GM19023 (cell line): ENCODE measurements around the gene SLC35F1.
A peak's percentile ranks its signal among the peaks of the same experiment; 100 is the strongest.

Experiments used
- ATAC-seq: cut with Tn5 transposase; IDR thresholded peaks from one replicate; pipeline ENCODE4 v1.9.1; 2021; ENCODE audit warnings: mild to moderate bottlenecking, moderate library complexity; ENCODE audit not compliant: unreplicated experiment

Gene SLC35F1

DNA sequence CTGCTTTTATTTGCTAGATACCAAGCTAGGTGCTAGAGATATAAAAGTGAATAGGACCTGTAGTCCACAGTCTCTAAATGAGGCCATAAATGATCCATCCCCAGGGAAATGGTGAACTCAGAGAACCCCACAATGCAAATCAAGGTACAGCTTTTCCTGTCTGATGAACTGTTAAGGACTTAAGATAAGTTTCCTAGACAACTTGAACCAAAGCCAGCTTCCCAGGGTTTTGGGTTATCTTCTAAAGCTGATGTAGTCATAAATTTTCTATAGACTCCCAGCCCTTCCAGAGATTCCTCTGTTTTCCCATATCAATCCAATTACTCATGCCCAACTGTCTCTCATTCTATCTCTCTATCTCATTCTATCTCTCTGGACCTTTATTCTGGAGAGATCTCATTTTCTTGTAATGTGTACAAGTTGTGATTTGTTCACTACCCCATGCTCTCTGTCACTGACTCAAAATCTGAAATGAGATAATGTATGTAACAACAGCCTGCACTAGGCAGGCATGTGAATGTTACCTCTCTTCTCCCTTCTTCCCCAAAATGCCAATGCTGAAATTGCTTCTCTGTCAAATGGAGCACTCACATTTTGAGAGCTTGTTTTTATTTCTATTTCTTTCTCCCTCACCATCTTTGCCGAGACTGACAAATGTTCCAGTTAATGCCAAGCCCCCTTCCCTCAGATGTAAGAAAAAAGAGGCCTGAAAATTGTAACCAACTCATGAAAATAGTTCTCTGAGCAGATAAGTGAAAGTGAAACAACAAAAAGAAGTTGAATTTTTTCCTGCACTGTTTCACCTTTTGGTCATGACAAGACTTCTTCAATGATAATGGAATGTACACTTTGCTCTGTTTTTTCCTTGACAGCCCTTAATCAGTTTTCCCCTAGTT, 279.9 kb downstream of the SLC35F1 start:
- ATAC-seq: peak; percentile 51

DNA sequence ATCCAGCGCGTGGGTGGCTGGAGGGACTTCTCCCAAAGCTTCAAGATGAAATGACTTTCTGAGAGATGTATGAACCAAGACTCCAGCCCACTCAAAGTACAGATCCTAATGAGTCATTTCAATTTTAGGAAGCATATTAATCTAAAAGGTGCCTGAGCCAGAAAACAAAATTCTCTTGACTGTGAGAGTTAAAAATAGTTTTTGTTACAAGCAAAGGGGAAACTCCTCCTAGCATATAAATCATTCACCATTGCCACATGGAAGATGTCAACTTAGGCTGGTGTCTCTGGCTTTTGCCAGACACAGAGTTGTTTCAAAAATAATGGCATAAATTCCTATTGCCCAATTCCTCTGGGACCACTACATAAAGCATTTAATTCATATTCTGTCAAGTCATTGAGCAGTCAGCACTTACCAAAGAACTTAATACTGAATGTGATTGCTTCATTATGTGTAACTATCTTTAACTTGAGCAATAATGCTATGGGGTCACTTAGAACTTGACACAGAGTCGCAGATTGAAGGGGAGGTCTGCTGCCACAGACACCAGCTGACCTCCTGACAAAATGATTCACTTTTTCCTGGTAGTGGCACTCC, 280.6 kb downstream of the SLC35F1 start:
- ATAC-seq: peak; percentile 37

DNA sequence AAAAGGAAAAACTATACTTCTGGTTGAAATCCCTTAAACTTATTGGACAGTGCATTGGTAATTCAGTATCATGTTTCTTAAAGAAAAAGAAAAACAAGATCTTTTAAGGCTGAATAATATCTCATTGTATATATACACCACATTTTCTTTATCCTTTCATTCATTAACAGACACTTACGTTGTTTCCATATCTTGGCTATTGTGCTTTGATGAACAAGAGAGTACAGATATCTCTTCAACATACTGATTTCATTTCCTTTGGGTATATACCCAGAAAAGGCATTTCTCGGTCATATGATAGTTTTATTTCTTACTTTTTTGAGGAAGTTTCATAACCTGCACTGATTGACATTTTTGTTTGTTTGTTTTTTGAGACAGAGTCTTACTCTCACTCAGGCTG, 281.5 kb downstream of the SLC35F1 start:
- no peak for ATAC-seq

DNA sequence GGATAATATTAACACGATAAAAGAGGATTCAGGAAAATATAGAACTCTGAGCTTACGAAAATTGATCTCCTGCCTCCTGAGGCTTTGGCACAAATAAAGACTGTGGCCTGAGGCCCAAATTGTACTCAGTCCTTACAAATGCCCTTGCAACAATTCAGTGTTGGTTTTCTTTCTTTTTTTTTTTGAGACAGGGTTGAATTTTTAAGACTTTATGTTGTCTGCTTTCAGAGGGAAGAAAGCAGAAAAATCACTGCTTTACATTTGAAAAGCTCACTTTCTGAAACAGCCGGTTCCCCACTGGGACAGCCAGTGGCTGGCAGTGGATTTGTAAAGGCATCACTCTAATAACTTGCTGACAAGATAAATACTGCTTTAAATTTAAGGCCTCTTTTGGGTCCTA, 290.5 kb downstream of the SLC35F1 start:
- ATAC-seq: no peak

DNA sequence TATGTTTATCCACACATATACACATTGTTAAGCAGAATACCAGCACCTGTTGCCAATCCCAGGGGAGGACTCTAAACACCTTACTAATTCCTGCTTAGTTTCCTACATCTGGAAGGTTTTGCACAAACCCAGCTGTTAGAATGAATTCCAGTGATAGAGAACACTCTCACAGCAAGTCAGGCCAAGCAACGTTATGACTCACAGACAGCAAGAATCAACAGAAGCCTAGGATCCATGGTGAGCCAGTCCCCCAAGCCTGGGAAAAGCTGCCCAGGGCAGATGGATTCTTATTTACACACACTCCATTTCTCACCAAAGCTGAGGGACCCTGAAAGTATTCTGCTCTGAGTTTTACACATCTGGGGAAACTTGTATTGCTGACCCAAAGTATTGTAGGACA, 291.7 kb downstream of the SLC35F1 start:
- no peak for ATAC-seq

DNA sequence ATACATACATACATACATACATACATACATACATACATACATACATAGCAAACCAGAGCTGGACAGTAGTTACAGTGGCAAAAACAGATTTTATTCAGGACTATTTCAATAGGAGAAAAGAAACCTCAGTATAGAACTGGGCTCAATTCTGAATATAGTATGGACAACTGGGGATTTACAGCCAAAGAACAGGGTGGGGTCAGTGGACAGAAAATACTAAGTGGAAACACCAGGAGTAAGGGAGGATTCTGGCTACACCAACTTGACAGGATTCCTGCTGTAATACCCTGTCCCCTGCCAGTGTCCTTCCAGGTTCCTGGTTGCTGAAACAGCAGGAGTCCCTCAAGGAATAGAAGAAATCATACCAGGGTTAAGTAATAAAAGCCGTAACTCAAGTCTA, 293.1 kb downstream of the SLC35F1 start:
- no peak for ATAC-seq

DNA sequence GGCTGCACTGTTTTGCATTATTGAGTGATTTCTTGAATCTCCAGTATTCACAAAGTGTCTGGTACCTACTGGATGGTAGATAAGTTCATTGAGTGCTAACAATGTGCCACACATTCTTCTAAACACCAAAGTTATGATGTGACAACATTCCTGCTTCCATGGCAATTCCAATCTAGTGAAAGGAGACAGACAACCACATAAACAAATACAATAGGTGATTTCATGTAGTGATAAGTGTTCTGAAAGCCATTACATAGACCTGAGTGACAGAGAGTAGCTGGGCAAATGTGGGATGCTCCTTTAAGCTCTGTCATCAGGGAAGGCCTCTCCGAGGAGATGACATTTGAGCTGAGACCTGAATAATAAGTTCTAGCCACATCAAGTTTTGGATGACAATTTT, 295.5 kb downstream of the SLC35F1 start:
- ATAC-seq: no peak

DNA sequence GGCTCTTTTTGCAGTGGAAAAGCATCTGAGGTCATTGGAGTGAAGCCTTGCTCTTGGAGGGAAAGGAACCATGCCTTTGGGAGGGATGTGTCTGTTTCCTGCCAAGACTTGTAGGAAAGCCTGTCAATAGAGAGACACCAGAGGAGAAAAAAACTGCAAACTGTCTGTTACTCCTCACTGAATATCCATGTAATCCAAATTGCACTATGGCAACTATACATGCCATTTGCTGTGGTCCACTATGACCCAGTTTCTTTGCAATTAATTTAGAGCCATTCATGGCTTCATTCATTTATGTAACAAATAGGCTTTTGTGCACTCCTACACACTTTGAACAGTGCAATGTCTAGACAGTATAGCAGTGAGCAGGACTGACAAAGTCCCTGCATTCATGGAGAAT, 296.5 kb downstream of the SLC35F1 start:
- ATAC-seq: no peak

DNA sequence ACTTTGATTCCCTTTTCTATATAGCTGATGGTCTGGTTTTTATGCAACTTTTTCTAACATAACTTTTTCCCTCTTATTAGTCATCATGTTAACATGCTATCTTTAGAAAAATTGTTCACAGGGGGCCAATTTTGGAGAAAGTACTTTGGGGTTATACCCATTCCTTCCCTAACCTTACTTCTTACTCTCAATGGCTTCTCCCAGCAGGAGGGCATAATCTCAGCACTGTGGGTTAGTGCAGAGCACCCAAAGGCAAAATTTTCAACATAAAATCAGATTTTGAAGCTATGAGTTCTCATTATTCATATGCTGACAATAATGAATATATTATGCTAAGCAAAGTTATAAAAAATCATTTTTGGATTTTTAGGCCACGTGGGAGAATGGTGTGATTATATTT, 299.2 kb downstream of the SLC35F1 start:
- ATAC-seq: no peak

DNA sequence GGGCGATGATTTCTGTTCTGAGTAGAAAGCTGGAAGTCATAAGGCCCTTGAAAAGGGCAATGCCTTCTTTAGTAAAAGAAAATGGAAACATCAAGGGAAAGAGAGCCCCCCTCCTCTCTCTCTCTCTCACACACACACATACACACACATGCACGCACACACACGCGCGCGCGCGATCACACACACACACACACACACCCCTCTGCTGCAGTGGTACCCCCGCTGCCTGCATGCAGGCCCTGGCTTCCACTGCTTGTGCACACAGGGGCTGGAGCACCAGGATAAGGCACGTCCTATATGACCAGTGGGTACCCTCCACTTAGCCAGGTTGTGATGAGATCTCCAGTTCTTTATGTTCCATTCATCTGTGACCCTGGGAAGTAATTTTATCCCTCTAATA, 300.9 kb downstream of the SLC35F1 start:
- ATAC-seq: no peak

DNA sequence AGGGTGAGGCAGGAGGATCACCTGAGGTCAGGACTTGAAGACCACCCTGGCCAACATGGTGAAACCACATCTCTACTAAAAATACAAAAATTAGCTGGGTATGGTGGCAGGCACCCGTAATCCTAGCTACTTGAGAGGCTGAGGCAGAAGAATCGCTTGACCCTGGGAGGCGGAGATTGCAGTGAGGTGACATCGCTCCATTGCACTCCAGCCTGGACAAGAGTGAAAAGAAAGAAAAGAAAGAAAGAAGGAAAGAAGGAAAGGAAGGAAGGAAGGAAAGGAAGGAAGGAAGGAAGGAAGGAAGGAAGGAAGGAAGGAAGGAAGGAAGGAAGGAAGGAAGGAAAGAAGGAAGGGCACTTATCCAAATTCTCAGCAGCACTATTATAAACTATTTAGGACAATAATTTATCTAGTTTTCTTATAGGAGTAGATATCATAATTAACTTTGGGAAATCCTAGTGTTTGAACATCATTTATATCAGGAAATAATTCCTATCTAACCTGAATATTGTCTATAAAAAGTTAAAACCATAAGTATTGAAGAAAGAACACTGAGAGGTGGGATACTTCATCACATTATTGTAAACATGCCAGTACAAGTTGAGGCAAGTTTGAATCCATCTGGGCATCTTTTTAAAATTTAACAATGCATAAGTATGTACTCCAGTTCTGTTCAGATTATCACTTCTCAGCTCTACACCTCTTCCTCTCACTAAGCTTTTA, 305.5 kb downstream of the SLC35F1 start:
- no peak for ATAC-seq

DNA sequence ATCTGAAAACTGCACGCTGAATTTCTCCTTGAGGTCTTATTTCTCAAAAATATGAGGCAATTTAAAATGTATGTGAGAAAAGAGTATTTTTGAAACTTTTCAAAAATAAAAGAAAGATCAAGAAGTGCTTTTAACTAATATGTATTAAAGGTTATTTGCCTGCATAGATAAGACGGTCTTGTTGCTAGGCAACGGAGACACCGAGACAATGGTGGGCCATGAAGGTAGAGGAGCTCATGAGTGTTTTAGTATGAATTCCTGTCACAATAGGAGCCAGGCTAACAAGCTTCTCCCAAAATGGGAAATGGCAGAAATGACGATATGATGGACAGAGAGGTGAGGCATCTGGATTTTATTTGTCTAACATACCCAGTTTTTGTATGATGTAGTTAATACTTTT, 308.2 kb downstream of the SLC35F1 start:
- no peak for ATAC-seq

DNA sequence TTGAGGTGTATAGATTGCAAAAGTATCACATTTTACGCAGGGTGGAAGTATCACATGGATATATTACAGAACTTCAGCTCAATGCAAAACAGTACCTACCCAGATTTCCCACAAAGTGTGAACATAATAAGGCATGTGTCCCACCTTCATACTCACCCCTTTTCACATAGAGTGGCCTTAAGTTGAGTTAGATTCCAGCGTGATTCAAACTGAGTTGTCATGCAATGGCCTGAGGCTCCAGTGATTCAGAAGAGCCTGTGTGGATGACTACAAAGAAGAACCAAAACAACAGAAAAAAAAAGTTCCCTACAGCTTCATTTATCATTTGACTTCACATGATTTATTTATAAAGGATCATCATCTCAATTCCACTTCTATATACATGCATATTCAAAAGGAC, 309.7 kb downstream of the SLC35F1 start:
- ATAC-seq: no peak

DNA sequence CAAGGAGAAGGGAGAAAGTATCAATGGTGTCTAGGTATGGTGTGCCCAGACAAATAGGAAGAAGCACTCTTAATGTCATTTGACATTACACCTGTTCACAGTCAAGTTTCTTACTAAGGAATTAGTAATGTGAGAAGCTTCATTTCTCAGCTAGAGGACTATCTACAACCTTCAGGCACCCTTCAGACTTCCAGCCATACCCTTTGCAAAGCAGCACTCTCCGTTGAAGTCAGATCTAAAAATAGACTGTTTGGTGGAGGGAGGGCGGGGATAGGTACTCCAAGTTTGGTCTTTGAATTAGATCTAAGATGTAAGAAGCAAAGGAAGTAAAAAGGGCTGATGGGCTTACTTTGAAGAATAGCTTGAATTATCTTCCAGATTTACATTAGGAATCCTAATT, 311.1 kb downstream of the SLC35F1 start:
- no peak for ATAC-seq

DNA sequence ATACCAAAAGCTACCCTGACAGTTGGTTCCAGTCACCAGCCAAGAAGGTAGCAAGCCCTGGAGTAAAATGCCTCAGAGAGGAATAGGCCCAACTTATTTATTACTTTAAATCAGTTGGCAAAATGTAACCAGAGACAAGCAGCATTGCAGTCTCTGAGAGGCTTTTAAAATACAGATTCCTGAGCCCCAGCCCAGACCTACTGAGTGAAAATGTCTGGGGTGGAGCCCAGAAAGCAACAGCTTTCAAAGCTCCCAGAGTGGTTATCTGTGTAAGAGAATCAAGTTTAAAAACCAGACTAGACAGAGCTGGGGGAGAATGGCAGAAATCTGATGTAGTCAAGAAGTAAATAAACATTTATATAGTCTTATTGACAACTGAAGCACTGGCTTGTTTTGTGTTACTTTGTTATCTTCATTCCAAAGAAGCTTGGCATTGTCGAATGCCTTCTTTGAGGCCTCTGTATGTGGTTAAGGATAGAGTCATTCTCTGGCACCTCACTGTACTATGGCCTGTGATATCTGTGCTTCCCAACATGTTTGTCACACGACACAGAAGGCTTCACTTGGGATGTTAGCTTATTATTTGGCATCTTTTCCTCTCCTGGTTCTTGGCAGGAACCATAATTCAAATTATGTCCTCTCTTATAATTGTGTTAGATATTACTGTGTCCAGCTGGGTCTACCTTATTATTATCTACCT, 313.5 kb downstream of the SLC35F1 start:
- ATAC-seq: no peak

DNA sequence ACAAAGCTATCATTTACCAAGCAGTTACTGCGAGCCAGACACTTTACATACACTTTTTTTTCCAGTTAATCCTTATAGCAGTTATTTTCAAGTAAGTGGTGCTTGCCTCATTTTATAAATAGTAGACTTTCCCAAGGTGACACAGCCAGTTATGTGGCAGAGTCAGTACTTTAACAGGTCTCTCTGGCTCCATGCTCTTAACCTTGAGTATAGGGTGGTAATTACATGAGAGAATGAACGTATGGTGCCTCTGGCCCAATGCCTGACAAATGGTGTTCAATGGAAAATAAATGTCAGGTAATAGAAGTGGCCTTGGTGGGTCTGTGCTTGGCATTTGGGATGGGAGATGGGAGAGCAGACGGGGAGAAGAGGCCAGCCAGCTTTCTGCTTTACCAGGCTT, 316.3 kb downstream of the SLC35F1 start:
- ATAC-seq: no peak

DNA sequence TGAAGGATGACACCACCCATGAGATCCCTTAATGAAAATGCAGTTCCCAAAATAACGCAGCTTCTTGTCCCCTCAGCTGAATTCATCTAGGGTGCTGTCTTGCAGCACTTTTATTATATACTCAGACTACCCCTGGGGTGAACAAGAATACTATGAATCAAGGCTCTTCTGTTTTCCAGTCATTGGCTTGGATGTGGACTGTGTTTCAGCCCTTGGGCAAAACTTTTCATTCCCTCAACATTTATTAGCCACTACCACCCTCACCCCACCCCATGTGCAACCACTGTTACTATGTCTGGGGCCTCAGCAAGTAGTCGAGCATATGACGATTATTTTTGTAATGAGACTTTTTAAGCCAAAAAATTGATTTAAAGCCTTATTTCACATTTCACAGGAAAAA, 321.8 kb downstream of the SLC35F1 start:
- no peak for ATAC-seq

DNA sequence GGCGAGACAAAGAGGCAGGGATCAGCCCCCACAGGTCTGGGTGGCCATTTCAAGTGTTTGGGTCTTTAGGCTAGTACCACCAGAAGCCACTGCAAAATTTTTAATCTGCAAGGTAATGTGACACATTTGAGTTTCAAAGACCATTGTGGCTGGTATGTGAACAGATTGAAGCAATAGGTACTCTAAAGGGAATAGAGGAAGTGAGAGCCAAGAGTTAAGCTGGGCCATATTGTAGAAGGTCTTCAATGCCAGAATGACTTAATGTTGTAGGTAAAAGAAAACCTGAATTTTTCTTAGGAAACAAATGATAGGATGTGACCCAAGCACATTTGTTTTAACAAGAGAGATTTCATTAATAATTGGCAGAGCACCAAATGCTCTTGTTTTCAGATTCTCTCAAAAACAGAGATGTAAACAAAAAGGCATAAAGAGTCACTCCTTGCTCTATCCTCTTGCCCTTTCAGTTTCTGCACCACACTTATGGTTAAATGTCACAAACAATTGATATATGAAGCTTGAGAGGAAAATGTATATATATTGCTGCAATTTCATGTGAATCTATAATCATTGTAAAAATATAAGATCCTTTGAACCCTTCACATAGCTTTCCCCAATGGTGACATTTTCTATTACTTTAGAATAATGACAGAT, 333.9 kb downstream of the SLC35F1 start:
- peak; percentile 77 for ATAC-seq

DNA sequence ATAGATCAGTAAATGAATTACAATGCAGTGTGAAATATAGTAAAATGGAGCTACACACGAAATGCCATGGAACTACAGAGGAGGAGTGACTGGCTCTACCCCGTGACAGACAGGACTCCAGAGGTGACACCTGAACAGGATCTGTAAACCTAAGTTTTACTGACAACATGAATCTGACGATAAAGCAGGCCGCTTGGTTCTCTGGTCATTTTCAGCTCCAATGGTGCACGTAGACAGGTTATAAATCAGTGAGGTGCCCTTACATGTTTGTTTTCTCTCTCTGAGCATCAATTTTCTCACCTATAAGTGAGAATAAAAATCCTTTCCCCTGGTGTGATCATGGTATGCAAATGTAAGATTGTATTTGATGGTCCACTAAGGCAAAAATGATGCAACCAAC, 339.3 kb downstream of the SLC35F1 start:
- no peak for ATAC-seq

DNA sequence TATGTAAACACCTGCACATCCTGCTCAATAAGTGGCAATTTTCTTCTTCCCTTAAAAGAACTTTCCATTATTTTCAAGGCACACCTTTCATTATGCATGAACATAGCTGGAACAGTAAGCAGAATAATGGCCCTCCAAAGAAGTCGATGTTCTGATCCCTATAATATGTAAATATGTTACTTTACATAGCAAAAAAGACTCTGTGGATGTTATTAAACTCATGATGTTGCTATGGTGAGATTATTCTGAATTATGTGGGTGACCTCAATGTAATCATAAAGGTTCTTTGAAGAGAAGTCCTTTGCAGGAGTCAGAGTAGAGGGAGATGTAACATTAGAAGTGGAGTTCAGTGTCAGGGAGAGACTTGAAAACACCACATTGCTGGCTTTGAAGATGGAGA, 341.1 kb downstream of the SLC35F1 start:
- ATAC-seq: no peak

DNA sequence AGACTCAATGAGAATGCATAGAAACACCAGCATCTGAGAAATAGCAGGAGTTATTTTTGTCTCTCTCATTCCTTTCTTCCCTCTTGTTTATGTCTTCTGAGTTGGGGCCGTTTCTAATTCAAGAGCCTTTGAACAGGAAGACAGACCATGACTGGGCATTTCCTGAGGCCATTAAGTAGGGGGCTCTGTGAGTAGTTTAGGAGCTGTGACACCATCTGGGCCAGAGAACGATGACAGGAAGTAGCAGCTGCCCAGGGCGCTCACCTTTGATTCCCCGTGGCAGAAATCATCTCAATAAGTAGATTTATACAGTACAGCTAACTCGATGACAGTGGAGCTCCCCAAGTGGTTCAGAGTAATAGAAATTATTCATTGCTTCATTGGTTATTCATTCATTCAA, 342.6 kb downstream of the SLC35F1 start:
- ATAC-seq: no peak
